HFFc6 (cell line): ENCODE results near the gene NSUN4. TPM values are rescaled to one million over a fixed set of nuclear protein-coding genes. Genes with fewer than 3 reads are reported as not detected.

ENCODE experiments used
- DNase-seq: peaks from one replicate; pipeline ENCODE4 v3.0.0-alpha.2; 2018
- H3K27ac Mint-ChIP-seq: 2 replicates; pipeline ENCODE4 v1.8.0; 2020; ENCODE audit warnings: mild to moderate bottlenecking, mixed read lengths
- H3K27me3 Mint-ChIP-seq: 2 replicates; pipeline ENCODE4 v1.8.0; 2021; ENCODE audit warnings: mild to moderate bottlenecking, moderate library complexity, mixed read lengths; ENCODE audit not compliant: insufficient read depth
- H3K36me3 Mint-ChIP-seq: 2 replicates; pipeline ENCODE4 v1.8.0; 2021; ENCODE audit warnings: low read depth, mixed read lengths
- H3K4me1 Mint-ChIP-seq: 2 replicates; pipeline ENCODE4 v1.8.0; 2020; ENCODE audit warnings: low read depth, mixed read lengths
- H3K4me3 Mint-ChIP-seq: 2 replicates; pipeline ENCODE4 v1.8.0; 2020; ENCODE audit warnings: mild to moderate bottlenecking, moderate library complexity, mixed read lengths
- H3K9me3 Mint-ChIP-seq: 2 replicates; pipeline ENCODE4 v1.8.0; 2020; ENCODE audit warnings: mild to moderate bottlenecking, mixed read lengths
- total RNA-seq, 6 experiments: library from RNA; stranded (reverse); fragmentation: NEBNext Ultra II Directional; extraction: Animal tissue kit (Norgen Biotek cat#: 25700); gene quantifications; 2 replicates in 1 of 6; 3 replicates in 5 of 6; pipeline ENCODE4 v1.2.3, GENCODE V29; 2021
- TF ChIP-seq, protein P1 (sequence below): fragments of 200-600 bp; sonication (generic); IDR thresholded peaks from 2 replicates; pipeline ENCODE4 v1.5.0; 2021; ENCODE audit warnings: antibody characterized with exemption, mild to moderate bottlenecking

The NSUN4 gene
- total RNA-seq, 6 experiments from 2014 or later = 14.8 to 17.2 (median 16.7) TPM

DNA sequence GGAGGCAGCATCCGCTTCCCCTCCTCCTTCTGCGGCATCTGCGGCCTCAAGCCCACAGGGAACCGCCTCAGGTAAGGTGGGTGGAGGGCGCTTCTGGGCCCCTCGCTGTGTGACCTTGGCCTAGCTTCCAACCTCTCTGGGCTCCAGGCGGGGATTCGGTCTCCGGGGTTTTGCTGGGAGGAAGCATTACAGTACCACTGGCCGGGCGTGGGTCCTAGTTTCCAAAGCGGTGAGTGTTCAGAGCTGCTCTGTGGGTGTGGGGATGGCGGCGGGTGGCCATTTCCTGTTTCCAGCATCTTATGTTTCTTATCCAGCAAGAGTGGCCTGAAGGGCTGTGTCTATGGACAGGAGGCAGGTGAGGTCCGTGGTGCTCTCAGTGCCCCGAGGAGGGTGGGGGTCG is 65.1 kb downstream of the NSUN4 start:
- H3K27ac Mint-ChIP-seq = no peak overlapping the region
- no peak for DNase-seq
- H3K4me1 Mint-ChIP-seq = no peaks in the 10 kb centered on the region; the same call in 1 of the 2 replicates
- no peaks in the 10 kb centered on the region for H3K9me3 Mint-ChIP-seq
- no peaks in the 10 kb centered on the region for H3K36me3 Mint-ChIP-seq
- no peak overlapping the region for H3K4me3 Mint-ChIP-seq
- TF ChIP-seq, protein P1, sequence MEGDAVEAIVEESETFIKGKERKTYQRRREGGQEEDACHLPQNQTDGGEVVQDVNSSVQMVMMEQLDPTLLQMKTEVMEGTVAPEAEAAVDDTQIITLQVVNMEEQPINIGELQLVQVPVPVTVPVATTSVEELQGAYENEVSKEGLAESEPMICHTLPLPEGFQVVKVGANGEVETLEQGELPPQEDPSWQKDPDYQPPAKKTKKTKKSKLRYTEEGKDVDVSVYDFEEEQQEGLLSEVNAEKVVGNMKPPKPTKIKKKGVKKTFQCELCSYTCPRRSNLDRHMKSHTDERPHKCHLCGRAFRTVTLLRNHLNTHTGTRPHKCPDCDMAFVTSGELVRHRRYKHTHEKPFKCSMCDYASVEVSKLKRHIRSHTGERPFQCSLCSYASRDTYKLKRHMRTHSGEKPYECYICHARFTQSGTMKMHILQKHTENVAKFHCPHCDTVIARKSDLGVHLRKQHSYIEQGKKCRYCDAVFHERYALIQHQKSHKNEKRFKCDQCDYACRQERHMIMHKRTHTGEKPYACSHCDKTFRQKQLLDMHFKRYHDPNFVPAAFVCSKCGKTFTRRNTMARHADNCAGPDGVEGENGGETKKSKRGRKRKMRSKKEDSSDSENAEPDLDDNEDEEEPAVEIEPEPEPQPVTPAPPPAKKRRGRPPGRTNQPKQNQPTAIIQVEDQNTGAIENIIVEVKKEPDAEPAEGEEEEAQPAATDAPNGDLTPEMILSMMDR = no peak
- H3K27me3 Mint-ChIP-seq = peaks cover 13% of the 10 kb centered on the region

DNA sequence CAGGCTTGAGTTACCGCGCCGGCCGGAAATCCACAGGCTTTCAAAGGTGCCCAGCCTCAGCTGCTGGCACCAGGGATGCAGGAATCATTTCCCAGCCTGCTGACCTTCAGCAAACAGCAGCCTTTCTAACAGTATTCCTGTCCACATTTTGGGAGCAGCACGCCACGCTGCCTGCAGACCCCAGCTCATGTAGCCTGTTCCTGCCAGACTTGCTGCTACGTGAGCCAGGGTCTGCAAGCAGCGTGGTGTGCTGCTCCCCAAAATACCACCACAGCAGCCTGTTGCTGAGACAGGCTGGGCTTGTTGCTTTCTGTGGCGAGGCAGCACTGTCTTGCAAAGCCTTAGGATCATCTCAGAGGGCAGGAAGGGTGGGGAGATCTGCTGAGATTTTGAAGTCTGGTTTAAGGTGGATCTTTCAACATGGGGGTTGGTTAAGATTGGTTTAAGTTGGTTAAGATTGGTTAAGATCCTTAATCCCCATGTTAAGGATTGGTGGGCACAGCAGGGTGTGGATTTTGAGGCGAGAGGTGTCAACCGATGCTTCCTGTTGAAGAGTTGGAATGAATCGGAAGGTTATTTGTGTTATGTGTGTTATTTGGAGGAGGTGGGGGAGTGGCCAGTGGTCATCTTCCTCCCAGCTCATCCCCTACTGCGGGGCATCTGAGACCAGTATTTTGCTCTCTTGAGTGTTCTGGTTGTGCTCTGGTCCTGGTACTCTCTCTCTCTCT is 66.4 kb downstream of the NSUN4 start:
- no peak for DNase-seq
- TF ChIP-seq, protein P1 = no peak
- H3K36me3 Mint-ChIP-seq = no peaks in the 10 kb centered on the region
- no peaks in the 10 kb centered on the region; the same call in 1 of the 2 replicates for H3K4me1 Mint-ChIP-seq
- peak overlapping the region; percentile 73 for H3K4me3 Mint-ChIP-seq
- H3K9me3 Mint-ChIP-seq = no peaks in the 10 kb centered on the region
- H3K27ac Mint-ChIP-seq = no peak overlapping the region
- H3K27me3 Mint-ChIP-seq = peaks cover 15% of the 10 kb centered on the region

DNA sequence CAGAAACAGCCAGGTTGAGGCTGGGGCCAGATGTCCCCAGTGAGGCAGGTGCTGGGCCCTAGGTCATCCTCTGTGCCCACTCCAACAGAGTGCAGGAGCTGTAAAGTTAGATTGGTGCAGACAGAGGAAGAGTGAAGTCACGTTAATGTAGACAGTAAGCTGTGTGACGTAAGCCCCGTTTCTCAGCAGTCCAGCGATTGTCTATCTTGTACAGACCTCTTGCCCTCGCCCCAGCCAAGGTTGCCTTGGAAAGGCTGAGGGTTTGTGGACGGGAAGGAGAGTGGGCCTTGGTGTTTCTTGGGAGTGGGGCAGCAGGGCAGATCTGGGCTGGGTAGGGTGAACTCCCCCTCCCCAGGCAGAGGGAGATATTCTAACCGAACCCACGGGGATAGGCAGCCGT is 67.0 kb downstream of the NSUN4 start:
- TF ChIP-seq, protein P1 = no peak
- no peaks in the 10 kb centered on the region for H3K36me3 Mint-ChIP-seq
- H3K9me3 Mint-ChIP-seq = no peaks in the 10 kb centered on the region
- no peak overlapping the region for H3K4me3 Mint-ChIP-seq
- H3K4me1 Mint-ChIP-seq = no peaks in the 10 kb centered on the region; the same call in 1 of the 2 replicates
- DNase-seq = no peak
- peaks cover 17% of the 10 kb centered on the region for H3K27me3 Mint-ChIP-seq
- H3K27ac Mint-ChIP-seq = no peak overlapping the region

DNA sequence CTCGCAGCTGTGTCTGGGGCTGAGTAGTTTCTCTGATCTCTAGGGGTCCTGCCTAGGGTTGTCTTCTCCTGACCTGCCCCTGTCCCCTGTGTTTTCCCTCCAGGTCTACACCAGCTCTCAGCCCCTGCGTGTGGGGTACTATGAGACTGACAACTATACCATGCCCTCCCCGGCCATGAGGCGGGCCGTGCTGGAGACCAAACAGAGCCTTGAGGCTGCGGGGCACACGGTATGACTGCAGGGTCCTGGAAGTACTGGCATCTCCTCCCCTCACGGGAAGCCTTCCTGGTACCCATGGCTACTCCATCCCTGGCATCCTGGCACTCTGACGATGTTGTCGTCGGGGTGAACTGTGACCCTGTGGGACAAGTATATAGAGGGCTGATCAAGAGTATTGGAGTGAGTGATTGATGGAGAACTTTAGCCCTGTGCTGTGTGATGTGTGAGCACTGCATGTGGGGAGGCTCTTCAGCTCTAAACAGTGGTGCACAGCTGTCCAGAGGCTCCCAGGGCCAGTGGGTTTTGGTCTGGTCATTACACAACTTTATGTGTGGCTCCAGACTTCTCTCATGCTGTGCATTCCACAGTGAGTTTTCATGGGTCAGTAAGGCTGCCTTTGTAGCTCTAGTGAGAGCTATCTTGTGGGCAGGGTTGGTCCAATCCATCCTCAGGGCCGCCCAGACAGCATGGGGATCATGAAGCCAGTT is 67.9 kb downstream of the NSUN4 start:
- peaks cover 17% of the 10 kb centered on the region for H3K27me3 Mint-ChIP-seq
- DNase-seq = peak; percentile 22
- no peak overlapping the region for H3K27ac Mint-ChIP-seq
- H3K9me3 Mint-ChIP-seq = no peaks in the 10 kb centered on the region
- no peak overlapping the region for H3K4me3 Mint-ChIP-seq
- H3K4me1 Mint-ChIP-seq = no peaks in the 10 kb centered on the region; the same call in 1 of the 2 replicates
- H3K36me3 Mint-ChIP-seq = no peaks in the 10 kb centered on the region
- TF ChIP-seq, protein P1 = no peak

DNA sequence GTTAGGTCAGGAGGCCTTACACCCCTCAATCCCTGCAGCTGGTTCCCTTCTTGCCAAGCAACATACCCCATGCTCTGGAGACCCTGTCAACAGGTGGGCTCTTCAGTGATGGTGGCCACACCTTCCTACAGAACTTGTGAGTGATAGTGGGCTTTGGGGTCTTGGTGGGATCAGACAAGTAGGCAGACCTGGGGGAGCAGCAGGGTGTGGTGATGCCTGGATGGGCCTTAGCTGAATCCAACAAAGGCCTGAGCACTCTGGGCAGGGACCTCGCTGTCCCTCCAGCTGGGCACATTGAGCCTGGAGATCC is 68.4 kb downstream of the NSUN4 start:
- Mint-ChIP-seq H3K36me3 (no peaks in the 10 kb centered on the region), H3K4me3 (no peak overlapping the region), H3K4me1 (no peaks in the 10 kb centered on the region; the same call in 1 of the 2 replicates), H3K9me3 (no peaks in the 10 kb centered on the region), H3K27me3 (peaks cover 20% of the 10 kb centered on the region), H3K27ac (no peak overlapping the region)
- TF ChIP-seq, protein P1 = no peak
- DNase-seq = no peak
